Keratinocyte (primary cell): ENCODE results near the gene UNK.

Experiments used
- CTCF ChIP-seq, 3 experiments: IDR thresholded peaks in 1 of 3; conservative IDR thresholded peaks in 1 of 3; optimal IDR thresholded peaks in 1 of 3; 2 replicates in 2 of 3; 3 replicates in 1 of 3; pipeline versions ENCODE3 to v1.5.1; 2011; ENCODE audit warnings: low read length in 3 of 3, mild to moderate bottlenecking in 3 of 3, moderate library complexity in 2 of 3, control low read depth in 1 of 3, inconsistent platforms in 1 of 3; ENCODE audit not compliant: insufficient read depth in 2 of 3; ENCODE audit errors: extremely low read depth in 1 of 3
- EZH2 ChIP-seq: IDR thresholded peaks from one replicate; pipeline ENCODE4 v1.6.1; 2012; ENCODE audit warnings: inconsistent platforms, mild to moderate bottlenecking, low read length, moderate library complexity

DNA sequence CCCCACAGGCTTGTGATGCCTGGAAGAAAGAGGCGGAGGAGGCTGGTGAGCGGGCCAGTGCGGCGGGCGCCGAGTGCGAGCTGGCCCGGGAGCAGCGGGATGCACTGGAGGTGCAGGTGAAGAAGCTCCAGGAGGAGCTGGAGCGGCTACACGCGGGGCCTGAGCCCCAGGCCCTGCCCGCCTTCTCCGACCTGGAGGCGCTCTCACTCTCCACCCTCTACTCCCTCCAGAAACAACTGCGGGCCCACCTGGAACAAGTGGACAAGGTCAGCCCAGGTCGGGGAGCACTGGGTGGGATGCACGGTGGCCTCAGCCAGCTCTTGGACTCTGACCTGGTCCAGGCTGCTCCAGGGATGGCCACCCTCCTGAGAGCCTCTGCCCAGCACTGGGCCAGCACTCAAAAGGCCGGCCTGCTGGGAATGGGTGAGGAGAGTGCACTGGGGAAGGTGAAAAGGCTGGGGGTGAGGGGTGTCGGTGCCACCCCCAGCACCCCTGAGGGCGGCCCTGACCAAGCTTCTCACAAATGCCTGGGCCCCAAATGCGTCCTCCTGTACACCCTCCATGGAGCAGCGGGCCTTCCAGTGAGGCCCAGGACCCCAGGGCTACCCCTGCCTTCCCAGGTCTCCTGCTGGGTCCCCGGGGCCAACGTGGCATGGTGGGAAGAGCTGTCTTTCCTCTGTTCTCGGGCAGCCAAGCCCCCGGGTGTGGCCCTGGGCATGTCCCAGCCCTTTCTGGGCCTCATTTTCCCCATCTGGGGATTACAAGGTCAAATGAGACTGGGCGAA is 38.8 kb downstream of the UNK start:
- TF ChIP-seq CTCF (optimal IDR thresholded peaks at IDR 0.05 in 1 of 3, IDR thresholded peaks at IDR 0.05 in 1 of 3, conservative IDR thresholded peaks at IDR 0.05 in 1 of 3; ENCODE audit: extremely low read depth in 1 of 3, insufficient read depth in 2 of 3, low read length in 3 of 3) (no peak), EZH2 (no peak)
